GM08714 (cell line): ENCODE measurements around the gene ACADSB.

ENCODE experiments used
- H3K4me3 ChIP-seq: fragments of 200-500 bp; sonication (Bioruptor generic); 2 replicates; pipeline ENCODE4 v1.5.1; 2014; ENCODE audit warnings: mild to moderate bottlenecking, low read length, inconsistent platforms
- ZNF274 ChIP-seq: IDR thresholded peaks from 2 replicates; pipeline ENCODE4 v1.6.1; 2012; ENCODE audit warnings: mild to moderate bottlenecking, low read depth, low read length

Gene ACADSB

DNA sequence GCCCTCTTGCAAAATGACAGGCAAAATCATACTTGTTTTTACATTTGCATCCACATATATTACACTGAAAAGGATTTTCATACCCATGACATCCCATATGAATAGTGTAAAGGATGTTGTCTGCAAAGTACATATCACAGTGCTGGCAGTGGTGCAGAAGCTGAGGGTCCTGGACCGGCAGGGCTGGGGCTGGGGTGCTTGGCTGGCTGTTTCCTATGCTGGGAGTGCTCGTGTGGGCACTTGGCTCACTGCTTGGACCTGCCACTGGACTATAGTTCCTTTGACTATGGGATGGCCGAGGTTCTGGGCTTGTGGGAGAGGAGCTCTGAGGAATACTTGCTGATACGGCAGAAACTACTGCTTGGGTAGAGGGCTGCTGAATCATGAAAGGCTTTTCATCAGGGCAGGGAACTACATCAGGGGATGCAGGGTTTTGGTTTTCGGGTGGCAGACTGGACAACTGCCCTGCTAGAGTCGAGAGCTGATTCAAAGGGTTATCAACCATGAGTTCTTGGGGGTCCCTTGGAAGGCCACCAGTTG is 14.9 kb upstream of the ACADSB start:
- no peak overlapping the region for H3K4me3 ChIP-seq
- no peak for TF ChIP-seq ZNF274

DNA sequence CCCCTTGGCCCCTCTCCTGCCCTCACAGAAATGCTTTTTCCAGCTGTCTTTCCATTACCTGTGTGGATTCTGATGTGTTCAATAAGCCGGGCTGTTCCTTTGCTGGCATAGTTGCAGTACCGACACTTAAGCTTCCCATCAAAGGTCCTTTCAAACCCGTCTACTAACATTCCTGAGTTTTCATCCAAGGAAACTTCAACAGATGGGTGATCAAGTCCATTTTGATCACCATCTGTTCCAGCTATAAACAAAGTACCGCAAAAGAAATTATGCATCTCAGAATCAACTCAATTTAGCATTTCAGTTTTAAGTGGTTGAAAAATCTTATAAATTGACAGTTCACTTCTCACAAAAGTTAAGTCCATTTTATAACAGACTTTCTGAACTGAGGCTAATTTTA is 12.9 kb upstream of the ACADSB start:
- no peak overlapping the region for H3K4me3 ChIP-seq
- TF ChIP-seq ZNF274, result no peak

DNA sequence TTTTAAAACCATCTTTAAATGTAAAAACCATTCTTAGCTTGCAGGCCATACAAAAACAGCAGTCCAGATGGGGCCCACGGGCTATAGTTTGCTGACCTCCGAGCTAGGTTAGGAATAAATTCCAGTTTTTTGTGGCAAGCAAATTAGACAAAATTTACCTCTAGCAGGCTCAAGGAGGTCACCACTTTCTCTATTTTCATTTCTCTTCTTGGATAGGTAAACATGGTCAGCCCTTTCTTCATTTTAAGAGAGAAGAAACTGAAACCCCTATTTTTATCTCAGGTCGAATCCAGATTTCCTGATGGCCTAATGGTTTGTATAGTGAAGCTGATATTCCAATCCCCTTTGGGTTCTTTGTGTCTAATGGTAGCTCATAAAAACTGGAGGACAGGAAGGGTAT is 10.9 kb upstream of the ACADSB start:
- no peak for TF ChIP-seq ZNF274
- H3K4me3 ChIP-seq, result no peak overlapping the region

DNA sequence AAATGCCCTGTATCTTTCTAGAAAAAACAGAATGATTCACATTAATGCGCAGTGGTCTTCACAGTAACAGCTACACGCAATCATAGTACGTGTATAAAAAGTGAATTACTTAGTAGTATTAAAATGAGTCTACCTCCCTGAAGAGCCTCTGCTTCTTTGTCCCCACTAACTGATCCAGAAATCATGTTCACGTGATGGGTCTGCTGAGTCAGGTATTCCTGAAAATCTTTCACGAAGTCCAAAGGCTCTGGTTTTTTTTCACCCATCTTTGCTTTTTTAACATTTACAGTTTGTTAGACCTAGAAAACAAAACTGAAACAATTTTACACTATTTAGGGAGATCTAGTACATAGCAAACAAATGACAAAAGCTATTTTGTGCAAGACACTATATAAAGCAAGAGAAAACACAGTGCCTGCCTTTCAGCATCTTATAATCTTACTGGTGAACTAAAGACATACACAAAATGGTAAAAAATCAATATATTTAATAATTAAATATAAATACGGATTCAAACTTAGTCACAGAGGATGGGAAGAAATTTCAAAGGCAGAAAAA is 10.4 kb upstream of the ACADSB start:
- H3K4me3 ChIP-seq, result no peak overlapping the region
- TF ChIP-seq ZNF274, result no peak

DNA sequence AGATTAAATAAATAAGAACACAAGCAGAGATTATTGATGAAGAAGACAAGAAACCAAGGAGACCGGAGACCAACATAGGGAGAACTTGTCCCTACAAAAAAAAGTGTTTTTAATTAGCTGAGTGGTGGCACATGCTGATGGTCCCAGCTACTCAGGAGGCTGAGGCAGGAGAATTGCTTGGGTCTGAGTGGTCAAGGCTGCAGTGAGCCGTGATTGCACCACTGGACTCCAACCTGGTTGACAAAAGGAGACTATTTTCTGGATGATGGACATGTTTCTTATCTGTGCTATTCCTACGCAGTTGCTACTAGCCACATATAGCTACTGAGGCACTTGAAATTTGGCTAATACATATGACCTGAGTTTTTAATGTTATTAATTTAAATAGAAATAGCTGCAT is 9.9 kb upstream of the ACADSB start:
- H3K4me3 ChIP-seq, result no peak overlapping the region
- no peak for TF ChIP-seq ZNF274

DNA sequence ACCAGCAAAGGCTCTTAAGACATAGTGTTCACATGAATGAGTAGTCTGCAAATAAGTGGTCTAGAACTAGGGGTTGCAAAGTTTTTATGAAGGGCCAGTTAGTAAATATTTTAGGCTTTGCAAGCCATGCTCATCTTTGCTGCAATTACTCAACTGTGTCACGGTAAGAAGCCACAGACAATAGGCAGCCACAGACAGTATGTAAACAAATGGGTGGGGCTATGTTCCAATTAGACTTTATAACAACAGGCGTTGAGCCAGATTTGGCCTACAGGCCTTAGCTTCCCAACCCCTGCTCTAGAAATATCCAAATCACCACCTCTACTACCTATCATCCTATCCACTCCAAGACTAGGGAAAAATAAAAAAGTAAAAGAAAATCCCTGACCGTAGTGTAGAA is 9.5 kb upstream of the ACADSB start:
- no peak for TF ChIP-seq ZNF274
- no peak overlapping the region for H3K4me3 ChIP-seq

DNA sequence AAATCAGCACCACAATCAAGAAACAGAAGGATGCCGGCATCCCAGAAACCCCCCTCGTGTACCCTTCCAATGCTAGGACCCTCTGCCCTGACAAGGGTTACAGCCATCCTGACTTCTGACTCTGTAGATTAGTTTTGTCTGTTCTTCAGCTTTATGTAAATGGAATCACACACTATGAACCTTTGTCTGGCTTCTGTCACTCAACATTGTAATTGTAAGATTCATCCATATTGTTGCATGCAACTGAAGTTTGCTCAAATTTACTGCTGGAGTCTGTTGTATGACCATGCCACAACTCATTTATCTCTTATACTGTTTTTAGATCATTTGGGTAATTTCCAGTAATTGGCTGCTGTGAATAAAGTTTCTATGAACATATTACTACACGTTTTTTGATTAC is 8.7 kb upstream of the ACADSB start:
- H3K4me3 ChIP-seq, result no peak overlapping the region
- TF ChIP-seq ZNF274, result no peak

DNA sequence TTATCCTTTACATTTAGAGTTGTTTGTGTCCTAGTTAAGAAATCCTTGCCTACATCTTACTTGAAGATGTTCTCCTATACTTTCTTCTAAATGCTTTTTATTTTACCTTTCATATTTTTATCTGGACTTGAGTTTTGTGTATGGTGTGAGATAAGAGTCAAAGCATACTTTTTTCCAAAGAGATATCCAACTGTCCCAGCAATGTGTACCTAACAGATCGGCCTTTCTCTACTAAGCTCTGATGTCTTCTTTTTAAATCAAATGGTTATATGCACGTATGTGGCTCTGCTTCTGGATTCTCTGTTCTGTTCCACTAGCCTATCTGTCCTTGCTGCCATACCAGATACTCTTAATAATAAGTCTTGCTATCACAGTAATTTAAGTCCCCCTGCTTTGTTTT is 7.4 kb upstream of the ACADSB start:
- H3K4me3 ChIP-seq, result no peak overlapping the region
- no peak for TF ChIP-seq ZNF274

DNA sequence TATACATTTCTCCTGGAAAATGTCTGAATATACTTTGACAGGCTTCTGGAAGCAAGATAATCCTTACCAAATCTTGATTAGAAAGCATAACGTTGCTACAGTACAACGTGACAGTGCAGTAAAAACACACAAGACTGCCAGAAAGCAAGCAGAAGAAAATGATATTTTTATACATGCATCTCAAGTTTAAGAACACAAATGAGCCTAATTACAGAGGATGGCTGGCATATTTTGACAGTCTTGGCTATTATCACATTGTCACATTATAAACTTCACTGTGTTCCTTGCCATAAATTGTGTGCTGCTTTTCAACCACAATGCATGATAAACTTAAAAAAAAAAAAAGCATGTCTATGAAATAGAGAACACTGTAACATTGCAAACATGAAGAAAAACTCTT is 4.5 kb upstream of the ACADSB start:
- no peak overlapping the region for H3K4me3 ChIP-seq
- no peak for TF ChIP-seq ZNF274

DNA sequence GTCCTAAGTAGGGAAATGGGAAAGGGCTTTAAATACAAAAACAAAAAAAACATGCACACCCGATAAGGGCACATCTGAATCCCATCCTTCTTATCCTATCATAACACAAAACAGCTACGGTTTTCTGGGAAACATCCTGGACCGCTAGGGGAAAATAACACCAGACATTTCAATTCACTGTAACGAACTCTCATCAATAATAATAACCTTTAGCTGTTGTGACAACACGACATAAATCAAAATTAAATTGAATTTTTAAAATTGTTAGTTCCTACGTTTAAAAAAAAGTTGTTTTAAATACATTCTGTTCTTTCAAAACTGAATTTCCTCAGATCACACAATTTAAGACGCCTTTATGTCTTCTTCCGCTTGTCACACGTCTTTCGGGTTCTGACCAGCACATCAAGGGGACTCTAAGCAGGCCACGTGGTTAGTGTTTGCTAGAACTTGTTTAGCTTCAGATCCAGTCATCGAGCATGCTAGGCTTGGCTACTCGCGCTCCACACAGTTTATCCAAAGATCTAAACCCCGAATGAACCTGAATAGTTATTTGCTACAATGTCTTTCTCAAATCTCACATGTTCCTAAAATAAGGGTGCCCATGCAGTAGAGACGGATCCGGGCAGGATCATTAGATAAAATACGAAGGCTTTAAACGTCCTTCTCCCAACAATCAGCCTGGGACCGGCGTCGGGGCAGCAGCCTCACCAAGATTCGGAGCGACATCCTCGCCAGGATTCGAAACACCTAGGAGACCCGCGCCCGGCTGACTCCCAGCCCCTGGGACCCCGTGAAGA is 1.1 kb upstream of the ACADSB start:
- TF ChIP-seq ZNF274, result no peak
- H3K4me3 ChIP-seq, result peak overlapping the region; percentile 95

DNA sequence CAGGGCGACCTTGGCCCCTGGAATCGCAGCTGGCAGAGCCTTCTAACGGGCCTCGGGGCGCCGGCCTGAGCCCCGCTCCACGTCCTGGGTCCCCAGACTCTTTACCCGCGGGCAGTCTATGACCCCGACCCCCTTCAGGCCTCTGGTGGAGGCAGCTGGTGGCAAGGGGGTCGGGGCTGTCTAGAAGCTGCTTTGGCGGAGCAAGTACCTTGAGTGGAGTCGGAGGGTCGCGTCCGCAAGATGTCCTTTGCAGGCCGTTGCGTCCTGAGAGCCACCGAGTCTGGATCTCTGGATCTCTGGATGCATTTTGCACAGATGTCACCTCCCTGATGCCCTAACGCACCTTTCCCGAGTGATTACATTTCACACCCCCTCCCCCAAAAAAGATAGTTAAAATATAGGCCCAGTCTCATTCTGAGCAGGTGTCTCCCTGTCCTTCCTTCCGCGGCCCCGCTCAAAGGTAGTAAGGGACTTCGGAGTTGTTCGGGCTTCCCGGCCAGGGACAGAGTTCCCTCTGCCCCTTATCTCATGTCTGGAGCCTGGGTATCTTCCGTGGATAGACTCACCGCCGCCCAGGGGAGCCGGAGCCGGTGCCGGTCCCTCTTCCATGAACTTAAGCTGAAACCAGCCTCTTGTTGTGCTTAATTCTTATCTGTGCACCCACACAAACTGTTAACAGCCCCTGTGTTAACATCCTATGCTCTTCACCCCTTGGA is 457 bp downstream of the ACADSB start:
- no peak for TF ChIP-seq ZNF274
- peak overlapping the region; percentile 85 for H3K4me3 ChIP-seq

DNA sequence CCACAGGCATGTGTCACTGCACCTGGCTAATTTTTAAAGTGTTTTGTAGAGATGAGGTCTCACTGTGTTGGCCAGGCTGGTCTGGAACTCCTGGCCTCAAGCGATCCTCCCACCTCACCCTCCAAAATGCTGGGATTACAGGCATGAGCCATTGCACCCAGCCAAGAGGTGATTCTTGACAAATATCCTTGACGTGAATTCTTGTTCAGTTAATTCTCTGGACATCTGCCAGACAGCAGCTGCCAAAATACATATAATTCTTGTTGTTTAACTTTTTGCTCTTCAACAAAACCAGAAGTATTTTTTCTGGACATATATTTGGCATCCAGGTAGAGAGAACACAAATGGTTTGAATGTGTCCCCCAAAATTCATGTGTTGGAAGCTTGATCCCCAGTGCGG is 3.2 kb downstream of the ACADSB start:
- no peak for TF ChIP-seq ZNF274
- H3K4me3 ChIP-seq, result no peak overlapping the region

DNA sequence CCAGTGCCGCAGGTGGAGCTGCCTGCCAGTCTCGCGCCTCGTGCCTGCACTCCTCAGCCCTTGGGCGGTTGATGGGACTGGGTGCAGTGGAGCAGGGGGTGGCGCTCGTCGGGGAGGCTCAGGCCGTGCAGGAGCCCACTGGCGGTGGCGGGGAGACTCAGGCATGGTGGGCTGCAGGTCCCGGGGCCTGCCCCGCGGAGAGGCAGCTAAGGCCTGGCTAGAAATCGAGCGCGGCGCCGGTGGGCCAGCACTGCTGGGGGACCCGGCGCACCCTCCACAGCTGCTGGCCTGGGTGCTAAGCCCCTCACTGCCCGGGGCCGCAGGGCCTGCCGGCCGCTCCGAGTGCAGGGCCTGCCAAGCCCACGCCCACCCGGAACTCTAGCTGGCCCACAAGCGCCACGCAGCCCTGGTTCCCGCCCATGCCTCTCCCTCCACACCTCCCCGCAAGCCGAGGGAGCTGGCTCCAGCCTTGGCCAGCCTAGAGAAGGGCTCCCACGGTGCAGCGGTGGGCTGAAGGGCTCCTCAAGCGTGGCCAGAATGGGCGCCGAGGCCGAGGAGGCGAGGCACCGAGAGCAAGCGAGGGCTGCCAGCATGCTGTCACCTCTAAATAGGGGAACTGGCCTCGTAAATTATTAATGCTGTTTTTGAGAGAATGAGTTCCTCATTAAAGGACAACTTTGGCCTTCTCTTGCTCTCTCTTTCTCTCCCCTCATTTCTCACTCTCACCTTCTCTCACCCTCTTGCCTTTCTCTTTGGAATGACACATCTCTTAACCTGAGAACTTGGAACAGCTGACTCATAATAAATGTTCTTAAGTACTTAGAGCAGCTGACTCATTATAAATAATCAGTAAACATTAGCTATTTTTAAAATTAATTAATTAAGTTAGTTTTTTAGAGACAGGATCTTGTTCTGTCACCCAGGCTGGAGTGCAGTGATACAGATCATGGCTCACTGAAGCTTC is 4.9 kb downstream of the ACADSB start:
- no peak overlapping the region for H3K4me3 ChIP-seq
- TF ChIP-seq ZNF274, result no peak

DNA sequence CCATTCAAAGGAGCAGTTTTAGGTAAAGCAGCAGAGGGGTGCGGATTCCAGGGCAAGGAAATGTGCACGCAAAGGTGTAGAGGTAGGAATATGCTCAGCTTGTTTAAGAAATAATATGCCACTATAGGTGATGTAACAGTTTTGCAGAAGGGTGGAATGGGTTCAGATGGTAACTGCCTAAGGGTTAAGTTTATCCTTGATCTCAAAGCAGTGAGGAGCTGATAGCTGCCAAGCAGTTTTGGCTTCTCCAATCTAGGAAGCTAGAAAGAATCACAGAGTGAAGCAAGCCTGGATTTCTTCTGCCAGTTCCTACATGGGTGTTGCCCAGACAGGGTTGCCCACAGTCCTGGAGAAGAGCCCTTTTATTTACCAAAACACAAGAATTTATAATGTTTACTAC is 6.0 kb downstream of the ACADSB start:
- no peak for TF ChIP-seq ZNF274
- no peak overlapping the region for H3K4me3 ChIP-seq
